ENCODE measurements around the gene ZRANB3.

Gene ZRANB3

DNA sequence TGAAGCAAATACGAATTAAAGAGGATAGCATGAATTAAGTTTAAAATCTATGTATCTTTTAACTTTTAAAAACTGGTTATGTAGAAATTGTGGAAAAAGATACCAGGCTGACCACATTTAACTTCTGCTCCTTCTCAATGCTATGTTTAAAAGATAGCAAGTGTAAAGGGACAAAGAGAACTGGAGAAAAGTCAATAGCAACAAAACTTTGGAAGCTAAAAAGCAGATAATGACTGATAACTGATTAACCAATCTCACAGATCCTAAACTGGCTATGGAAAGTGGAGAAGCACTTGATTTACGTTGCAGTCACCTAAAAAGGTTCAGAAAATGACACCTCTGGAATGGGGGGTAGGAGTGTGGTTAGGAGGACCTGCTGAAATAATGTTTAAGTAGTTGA lies 254.5 kb downstream of the ZRANB3 start:
- Mint-ChIP-seq H3K27ac (no peak overlapping the region), H3K9me3 (peaks cover 3% of the 10 kb centered on the region), H3K27me3 (ENCODE audit: low read depth) (no peaks in the 10 kb centered on the region), H3K36me3 (ENCODE audit: low read depth) (peaks cover 19% of the 10 kb centered on the region), H3K4me1 (no peaks in the 10 kb centered on the region), H3K4me3 (no peak overlapping the region)
- TF ChIP-seq, protein P1, sequence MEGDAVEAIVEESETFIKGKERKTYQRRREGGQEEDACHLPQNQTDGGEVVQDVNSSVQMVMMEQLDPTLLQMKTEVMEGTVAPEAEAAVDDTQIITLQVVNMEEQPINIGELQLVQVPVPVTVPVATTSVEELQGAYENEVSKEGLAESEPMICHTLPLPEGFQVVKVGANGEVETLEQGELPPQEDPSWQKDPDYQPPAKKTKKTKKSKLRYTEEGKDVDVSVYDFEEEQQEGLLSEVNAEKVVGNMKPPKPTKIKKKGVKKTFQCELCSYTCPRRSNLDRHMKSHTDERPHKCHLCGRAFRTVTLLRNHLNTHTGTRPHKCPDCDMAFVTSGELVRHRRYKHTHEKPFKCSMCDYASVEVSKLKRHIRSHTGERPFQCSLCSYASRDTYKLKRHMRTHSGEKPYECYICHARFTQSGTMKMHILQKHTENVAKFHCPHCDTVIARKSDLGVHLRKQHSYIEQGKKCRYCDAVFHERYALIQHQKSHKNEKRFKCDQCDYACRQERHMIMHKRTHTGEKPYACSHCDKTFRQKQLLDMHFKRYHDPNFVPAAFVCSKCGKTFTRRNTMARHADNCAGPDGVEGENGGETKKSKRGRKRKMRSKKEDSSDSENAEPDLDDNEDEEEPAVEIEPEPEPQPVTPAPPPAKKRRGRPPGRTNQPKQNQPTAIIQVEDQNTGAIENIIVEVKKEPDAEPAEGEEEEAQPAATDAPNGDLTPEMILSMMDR (IDR thresholded peaks at IDR 0.05; ENCODE audit: unreplicated experiment in 3 of 3): no peak

DNA sequence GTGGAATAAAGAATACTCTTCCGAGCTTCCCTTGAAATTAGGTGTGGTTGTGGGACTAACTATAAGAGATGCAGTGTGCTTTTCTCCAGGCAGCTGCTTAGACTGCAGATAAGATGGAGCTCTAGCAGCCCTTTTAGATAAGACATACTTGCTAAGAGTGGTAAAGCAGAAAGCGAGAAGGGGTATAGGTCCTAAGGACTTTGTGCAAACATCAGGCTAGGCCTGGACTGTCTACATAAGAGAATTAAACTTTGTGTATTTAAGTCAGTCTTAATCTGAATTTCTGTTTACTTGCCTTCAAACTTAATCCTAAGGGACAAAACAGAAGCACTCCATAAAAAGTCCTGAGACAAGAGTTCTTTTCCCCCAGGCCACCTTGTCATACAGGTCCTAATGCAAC lies 260.0 kb downstream of the ZRANB3 start:
- no peaks in the 10 kb centered on the region for H3K27me3 Mint-ChIP-seq (ENCODE audit: low read depth)
- peaks cover 3% of the 10 kb centered on the region for H3K9me3 Mint-ChIP-seq
- TF ChIP-seq, protein P1 (IDR thresholded peaks at IDR 0.05; ENCODE audit: unreplicated experiment in 3 of 3): no peak
- peaks cover 16% of the 10 kb centered on the region for H3K36me3 Mint-ChIP-seq (ENCODE audit: low read depth)
- no peak overlapping the region for H3K27ac Mint-ChIP-seq
- H3K4me3 Mint-ChIP-seq: no peak overlapping the region
- H3K4me1 Mint-ChIP-seq: no peaks in the 10 kb centered on the region

DNA sequence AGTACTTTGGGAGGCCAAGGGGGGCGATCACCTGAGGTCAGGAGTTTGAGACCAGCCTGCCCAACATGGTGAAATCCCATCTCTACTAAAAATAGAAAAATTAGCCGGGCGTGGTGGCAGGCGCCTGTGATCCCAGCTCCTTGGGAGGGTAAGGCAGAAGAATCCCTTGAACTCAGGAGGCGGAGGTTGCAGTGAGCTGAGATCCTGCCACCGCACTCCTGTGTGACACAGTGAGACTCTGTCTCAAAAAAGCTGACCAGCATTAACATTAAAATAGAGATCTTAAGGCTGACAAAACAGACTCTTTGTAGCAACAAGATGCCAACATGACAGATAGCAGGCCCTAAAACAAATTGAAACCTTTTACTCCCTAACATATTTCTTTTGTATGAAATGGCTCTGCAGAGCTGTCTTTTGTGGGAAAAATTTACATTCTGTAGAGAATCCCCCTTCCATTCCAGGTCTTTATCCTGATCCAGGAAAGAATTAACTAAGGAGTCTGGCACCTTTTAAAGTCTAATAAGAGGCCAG lies 265.0 kb downstream of the ZRANB3 start:
- no peaks in the 10 kb centered on the region for H3K36me3 Mint-ChIP-seq (ENCODE audit: low read depth)
- H3K27ac Mint-ChIP-seq: no peak overlapping the region
- no peaks in the 10 kb centered on the region for H3K4me1 Mint-ChIP-seq
- no peaks in the 10 kb centered on the region for H3K9me3 Mint-ChIP-seq
- no peaks in the 10 kb centered on the region for H3K27me3 Mint-ChIP-seq (ENCODE audit: low read depth)
- H3K4me3 Mint-ChIP-seq: no peak overlapping the region
- TF ChIP-seq, protein P1 (IDR thresholded peaks at IDR 0.05; ENCODE audit: unreplicated experiment in 3 of 3): no peak

DNA sequence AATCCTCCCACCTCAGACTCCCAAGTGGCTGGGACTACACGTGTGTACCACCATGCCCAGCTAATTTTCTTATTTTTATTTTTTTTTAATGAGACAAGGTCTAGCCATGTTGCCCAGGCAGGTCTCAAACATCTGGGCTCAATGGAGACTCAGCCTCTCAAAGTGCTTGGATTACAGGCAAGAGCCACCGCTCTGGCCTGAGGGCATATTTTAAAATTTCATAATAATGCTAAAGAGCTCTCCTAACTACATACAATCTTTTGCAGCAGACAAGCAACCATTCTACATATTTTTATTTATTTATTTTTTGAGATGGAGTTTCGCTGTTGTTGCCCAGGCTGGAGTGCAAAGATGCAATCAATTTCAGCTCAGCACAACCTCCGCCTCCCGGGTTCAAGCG lies 271.9 kb downstream of the ZRANB3 start:
- TF ChIP-seq, protein P1 (IDR thresholded peaks at IDR 0.05; ENCODE audit: unreplicated experiment in 3 of 3): no peak
- Mint-ChIP-seq H3K27me3 (ENCODE audit: low read depth) (peaks cover 3% of the 10 kb centered on the region), H3K4me1 (no peaks in the 10 kb centered on the region), H3K9me3 (peaks cover 2% of the 10 kb centered on the region), H3K27ac (no peak overlapping the region), H3K4me3 (no peak overlapping the region), H3K36me3 (ENCODE audit: low read depth) (peaks cover 3% of the 10 kb centered on the region)

DNA sequence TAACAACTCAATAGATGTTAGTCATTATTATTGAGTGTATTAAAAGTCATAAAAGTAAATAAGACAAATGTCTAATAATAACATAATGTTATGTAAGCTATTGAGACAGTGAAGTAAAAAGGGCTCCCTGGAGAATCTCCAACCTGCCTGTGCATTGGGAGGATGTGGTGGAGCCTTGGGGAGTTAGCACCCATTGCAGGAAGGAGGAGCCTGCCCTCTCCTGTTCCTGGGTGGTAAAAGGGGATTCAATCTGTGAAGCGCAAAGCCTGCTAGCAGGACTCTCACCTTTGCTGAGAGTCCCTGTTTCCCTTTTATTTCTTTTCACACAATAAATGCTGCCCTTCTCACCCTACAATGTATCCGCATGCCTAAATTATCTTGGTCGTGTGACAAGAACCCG lies 272.8 kb downstream of the ZRANB3 start:
- Mint-ChIP-seq H3K4me1 (no peaks in the 10 kb centered on the region), H3K27me3 (ENCODE audit: low read depth) (peaks cover 3% of the 10 kb centered on the region), H3K4me3 (no peak overlapping the region), H3K9me3 (peaks cover 2% of the 10 kb centered on the region), H3K27ac (no peak overlapping the region), H3K36me3 (ENCODE audit: low read depth) (peaks cover 3% of the 10 kb centered on the region)
- TF ChIP-seq, protein P1 (IDR thresholded peaks at IDR 0.05; ENCODE audit: unreplicated experiment in 3 of 3): no peak

DNA sequence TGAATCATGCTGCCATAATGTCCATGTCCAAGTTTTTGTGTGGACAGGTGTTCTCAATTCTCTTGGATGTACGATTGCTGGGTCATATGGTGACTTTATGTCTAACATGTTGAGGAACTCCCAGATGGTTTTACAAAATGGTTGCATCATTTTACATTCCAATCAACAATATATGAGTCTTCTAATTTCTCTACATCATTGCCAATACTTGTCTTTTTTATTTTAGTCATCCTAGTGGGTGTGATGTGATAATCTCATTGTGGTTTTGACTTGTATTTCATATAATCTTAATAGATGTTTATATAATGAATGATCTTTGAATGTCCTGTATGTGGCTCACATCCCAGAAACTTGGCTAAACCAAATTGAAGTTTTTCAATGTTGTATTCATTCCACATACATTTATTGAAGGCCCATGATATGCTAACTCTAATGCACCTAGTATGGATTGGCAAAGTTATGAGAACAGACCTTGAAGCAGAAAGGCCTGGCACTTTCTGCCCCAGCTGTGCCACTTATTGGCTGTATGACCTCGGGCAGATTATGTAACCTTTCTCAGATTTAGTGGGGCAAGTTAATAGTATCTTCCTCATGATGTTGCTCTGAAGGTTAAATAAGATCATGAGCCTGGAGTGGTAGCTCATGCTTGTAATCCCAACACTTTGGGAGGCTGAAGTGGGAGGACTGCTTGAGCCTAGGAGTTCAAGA lies 273.5 kb downstream of the ZRANB3 start:
- H3K36me3 Mint-ChIP-seq (ENCODE audit: low read depth): peaks cover 6% of the 10 kb centered on the region
- peaks cover 3% of the 10 kb centered on the region for H3K27me3 Mint-ChIP-seq (ENCODE audit: low read depth)
- H3K4me1 Mint-ChIP-seq: no peaks in the 10 kb centered on the region

More for the DNA sequence above, 273.5 kb downstream of the ZRANB3 start:
- Mint-ChIP-seq H3K27ac (no peak overlapping the region), H3K4me3 (no peak overlapping the region), H3K9me3 (peaks cover 4% of the 10 kb centered on the region)
- TF ChIP-seq, protein P1 (IDR thresholded peaks at IDR 0.05; ENCODE audit: unreplicated experiment in 3 of 3): no peak
